T-helper 1 cell (primary cell): ENCODE results near the gene CALHM5.

ENCODE experiments used
- DNase-seq, 5 donors: peaks; one replicate each; pipeline ENCODE4 v3.0.0-alpha.2; 2012 to 2020

Gene CALHM5

DNA sequence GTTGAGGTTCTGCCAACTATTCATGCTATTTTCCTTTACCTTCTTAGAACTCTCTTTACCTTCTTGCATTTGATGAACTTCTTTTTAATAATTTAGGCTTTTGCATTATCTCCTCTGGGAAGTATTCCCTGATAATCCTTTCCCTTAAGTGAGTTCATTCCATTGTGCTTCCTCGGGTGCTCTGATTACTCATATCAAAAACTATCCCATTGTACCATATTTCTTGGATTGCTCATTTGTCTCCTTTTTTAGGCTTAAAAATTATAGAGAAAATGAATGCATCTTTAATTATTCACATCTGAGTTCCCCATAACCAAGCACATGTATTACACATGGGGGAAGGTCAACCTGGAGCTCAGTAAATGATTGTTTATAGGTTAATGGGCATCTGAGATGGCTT is 44.6 kb downstream of the CALHM5 start:
- no peak for DNase-seq

GRCh38 chr6:116556814-116557415 is 45.5 kb downstream of the CALHM5 start:
- no peak for DNase-seq

DNA sequence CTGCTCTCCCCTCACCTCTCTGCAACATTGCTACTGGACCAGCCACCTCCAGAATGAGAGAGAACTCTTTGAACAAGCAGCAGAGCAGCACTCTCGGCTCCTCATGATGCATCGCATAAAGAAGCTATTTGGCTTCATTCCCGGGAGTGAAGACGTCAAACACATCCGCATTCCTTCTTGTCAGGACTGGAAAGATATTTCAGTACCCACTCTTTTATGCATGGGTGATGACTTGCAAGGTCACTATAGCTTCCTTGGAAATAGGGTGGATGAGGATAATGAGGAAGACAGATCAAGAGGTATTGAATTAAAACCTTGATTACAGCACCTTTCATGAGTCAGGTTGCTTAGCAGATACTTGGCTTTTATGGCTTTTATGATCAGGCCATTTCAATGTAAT is 46.5 kb downstream of the CALHM5 start:
- no peak for DNase-seq

DNA sequence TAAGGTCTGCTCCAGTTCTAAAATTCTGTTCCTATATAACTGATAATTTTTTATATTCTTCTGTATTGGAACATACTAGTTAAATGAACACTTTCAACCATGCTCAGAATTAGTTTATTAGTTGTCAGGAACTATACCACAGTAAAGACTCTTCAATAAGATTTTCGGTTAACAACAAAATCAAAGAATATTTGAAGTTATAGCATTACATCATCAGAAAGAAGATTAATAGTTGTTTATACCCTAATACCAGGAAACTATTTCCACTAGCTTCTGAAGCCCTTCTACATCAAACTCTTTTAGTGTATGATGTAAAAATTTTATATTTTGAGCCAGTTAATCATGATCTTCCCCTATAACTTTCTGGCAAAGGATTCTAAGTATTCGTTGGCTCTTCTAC is 48.7 kb downstream of the CALHM5 start:
- no peak for DNase-seq

DNA sequence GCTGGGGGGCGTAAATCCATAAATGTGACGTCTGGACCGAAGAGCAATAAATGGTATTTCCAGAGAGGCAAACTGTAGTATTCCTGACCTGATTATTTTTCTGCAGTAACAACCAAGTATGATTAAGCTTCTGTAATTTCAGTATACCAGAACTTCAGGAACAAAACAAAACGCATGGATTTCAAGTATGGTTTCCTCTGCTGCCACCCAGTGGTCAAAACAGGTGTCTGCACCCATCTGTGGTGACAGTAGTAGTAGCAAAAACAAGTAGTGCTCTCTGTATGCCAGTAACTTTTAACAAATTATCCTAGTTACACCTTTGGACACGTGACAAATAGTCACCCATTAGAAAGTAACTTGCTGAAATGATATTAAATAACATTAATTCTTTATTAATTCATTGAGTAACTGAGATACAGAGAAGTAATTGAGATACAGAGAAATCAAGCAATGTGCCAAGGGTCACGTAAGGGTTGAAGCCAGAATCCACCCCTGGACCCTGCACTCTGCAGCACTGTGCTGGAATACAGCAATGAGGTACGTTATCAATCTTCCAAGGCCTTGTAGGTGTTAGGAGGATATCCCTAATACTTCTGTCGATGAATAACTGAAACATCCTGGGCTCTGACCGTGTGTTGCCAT is 50.1 kb downstream of the CALHM5 start:
- peak; percentile 11 to 59 (median 44) for DNase-seq

- no peak for DNase-seq
Measured at GRCh38 chr6:116562019-116562403, 50.6 kb downstream of the CALHM5 start.

- no peak for DNase-seq
Measured at GRCh38 chr6:116562614-116563013, 51.2 kb downstream of the CALHM5 start.

GRCh38 chr6:116563830-116564229 is 52.4 kb downstream of the CALHM5 start:
- no peak for DNase-seq

DNA sequence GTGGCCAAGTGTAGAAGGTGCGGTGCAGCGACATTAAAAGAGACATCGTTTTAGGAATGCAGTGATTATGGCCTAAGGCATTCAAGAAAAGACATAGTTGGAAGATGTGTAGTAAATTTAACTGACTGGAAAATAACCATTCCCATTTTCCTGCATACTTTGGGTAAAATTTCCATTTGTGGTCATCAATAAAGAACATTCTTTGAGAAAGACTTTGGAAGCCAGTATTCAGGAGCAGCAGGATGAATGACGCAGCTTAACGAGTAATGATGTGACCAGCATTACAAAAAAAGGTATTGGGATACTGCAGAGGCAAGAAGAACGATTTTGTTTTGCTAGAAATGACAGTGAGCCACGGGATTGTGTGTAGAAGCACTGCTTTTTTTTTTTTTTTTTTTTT is 52.9 kb downstream of the CALHM5 start:
- DNase-seq, result no peak

DNA sequence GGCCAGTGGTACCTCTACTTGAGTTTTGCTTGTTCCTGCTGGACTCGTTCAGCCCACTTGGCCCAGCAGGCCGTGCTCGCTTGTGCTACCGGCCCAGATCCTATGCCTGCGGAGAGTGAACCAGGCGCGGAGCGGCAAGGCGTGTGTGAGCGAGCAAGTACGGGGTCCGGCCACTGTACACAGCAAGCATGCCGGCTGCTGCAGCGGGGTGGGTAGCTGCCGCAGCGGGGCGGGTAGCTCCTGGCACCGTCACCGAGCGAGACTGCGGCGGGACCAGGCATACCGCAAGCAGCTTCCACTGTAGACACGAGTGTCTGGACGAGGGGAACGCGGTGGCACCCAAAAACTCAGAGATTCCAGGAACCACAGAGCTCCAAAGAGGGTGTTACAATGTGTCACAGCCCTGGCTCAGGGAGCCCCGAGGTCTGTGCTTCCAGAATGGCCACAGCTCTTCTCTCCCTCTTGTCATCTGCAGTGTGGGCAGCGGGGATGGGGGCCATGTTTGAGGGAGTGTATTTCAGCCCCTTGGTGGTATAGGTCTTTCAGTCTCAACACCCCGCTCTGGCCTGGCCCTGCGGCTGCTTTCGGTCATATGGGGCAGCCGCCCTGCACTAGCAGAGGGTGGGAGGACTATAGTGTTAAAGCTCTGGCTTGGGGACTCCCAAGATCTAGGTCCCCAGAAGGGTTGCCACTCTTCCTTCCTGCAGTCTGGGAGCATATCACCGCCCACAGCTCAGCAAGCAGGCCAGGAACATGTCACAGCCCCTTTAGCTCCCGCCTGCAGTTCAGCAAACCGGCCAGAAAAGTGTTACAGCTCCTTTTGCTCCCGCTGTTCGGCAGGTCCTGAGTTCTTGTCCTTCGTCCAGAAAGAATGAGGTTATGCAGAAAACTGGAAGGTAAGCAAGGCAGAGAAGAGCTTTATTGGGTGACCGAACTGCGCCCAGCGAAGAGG is 53.8 kb downstream of the CALHM5 start:
- peak in 1 of 5 donors; percentile 8 for DNase-seq

DNA sequence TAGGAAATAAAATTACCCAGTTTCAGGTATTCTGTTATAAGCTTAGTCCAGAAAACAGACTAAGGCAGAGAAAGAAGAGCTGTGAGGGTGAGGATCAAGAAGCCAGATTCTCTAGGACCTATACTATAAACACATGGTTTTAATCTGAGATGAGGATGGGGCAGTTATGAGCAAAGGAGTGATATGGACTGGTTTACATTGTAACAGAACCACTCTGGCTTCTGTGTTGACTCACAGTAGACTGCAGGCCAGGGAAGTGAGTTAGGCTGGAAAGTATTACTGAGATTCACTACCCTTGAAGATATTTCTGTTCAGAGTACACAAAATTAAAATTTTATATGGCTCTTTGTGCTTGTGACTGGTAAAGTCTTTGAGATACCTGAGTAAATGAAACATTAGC is 56.7 kb downstream of the CALHM5 start:
- DNase-seq, result no peak

GRCh38 chr6:116568821-116569755 is 57.6 kb downstream of the CALHM5 start:
- no peak for DNase-seq

- peak; percentile 96 to 99 (median 98) for DNase-seq
Measured at GRCh38 chr6:116570856-116571682, 59.6 kb downstream of the CALHM5 start, which contains the start of gene RWDD1. RWDD1 (plus strand) TSS chr6:116571504; CDS start chr6:116571583, 79 bp downstream.

- DNase-seq, result no peak
Measured at GRCh38 chr6:116571683-116572000, 60.2 kb downstream of the CALHM5 start.

GRCh38 chr6:116572162-116572561 is 60.7 kb downstream of the CALHM5 start:
- DNase-seq, result peak in 2 of 5 donors; percentile 7 to 17
